Activated naive CD8-positive, alpha-beta T cell (primary cell): Measurements from ENCODE around the gene SUMF1.

Experiments
- H3K27ac Mint-ChIP-seq: one replicate; pipeline ENCODE4 v1.8.0; 2021; ENCODE audit warnings: mixed read lengths
- H3K27me3 Mint-ChIP-seq: one replicate; pipeline ENCODE4 v1.8.0; 2021; ENCODE audit warnings: mixed read lengths
- H3K36me3 Mint-ChIP-seq: one replicate; pipeline ENCODE4 v1.8.0; 2021; ENCODE audit warnings: mixed read lengths
- H3K4me1 Mint-ChIP-seq: one replicate; pipeline ENCODE4 v1.8.0; 2021; ENCODE audit warnings: low read depth, mixed read lengths
- H3K4me3 Mint-ChIP-seq: one replicate; pipeline ENCODE4 v1.8.0; 2021; ENCODE audit warnings: mild to moderate bottlenecking, mixed read lengths
- H3K9me3 Mint-ChIP-seq: one replicate; pipeline ENCODE4 v1.8.0; 2021; ENCODE audit warnings: low read depth, mixed read lengths

Gene SUMF1

DNA sequence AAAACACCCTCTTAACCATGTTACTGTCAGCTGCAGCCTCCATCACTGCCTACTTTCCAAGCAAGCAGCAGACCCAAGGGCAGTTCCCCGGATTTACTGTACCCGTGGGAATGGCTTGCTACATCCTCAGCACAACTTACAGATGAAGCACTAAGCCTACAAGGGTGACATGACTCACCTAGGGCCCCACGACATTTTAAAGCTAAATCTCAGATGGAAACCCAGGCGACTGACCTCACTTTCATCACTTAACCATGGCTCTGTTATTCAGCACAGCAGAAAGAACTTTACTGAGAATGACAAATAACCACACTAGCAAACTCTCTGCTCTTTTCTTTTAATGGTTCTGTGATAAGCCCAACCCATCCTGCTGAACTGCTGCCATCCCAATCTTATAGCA is 65.6 kb downstream of the SUMF1 start:
- H3K36me3 Mint-ChIP-seq, result peaks cover 29% of the 10 kb centered on the region
- H3K4me3 Mint-ChIP-seq, result no peak overlapping the region
- no peaks in the 10 kb centered on the region for H3K9me3 Mint-ChIP-seq
- peaks cover 2% of the 10 kb centered on the region for H3K4me1 Mint-ChIP-seq
- no peak overlapping the region for H3K27ac Mint-ChIP-seq
- no peaks in the 10 kb centered on the region for H3K27me3 Mint-ChIP-seq

DNA sequence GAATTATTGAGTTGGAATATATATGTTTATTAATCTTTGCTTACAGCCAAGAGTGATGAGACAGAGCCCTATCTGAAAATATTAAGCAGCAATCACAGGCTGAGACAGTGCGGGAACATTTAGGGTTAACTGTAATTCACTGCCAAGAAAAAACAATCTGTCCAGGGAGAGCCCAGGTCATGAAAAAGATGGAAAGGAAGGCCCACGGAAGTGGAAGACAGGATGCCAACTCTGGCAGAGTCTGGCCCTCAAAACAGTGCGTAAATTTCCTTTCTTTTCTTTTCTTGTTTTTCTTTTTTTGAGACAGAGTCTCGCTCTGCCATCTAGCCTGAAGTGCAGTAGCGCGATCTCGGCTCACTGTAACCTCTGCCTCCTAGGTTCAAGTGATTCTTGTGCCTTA is 67.6 kb downstream of the SUMF1 start:
- Mint-ChIP-seq H3K27me3 (no peaks in the 10 kb centered on the region), H3K4me3 (no peak overlapping the region), H3K27ac (no peak overlapping the region), H3K36me3 (peaks cover 40% of the 10 kb centered on the region), H3K4me1 (peaks cover 14% of the 10 kb centered on the region), H3K9me3 (no peaks in the 10 kb centered on the region)

DNA sequence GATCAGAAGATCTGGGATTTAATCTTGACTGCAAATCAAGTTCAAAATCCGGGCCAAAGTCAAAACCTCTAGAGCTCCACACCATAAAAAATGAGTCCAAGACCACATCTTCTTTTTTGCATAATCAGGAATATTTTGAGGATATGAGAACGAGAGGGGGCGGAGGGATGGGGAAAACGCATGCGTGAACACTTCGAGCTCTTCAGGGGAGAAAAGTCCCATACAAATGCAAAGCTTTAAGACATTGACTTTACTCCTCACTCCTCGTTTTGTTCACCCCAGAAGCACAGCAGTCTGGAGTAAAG is 68.2 kb downstream of the SUMF1 start:
- Mint-ChIP-seq H3K27ac (no peak overlapping the region), H3K4me1 (peaks cover 19% of the 10 kb centered on the region), H3K36me3 (peaks cover 41% of the 10 kb centered on the region), H3K4me3 (no peak overlapping the region), H3K9me3 (no peaks in the 10 kb centered on the region), H3K27me3 (no peaks in the 10 kb centered on the region)

DNA sequence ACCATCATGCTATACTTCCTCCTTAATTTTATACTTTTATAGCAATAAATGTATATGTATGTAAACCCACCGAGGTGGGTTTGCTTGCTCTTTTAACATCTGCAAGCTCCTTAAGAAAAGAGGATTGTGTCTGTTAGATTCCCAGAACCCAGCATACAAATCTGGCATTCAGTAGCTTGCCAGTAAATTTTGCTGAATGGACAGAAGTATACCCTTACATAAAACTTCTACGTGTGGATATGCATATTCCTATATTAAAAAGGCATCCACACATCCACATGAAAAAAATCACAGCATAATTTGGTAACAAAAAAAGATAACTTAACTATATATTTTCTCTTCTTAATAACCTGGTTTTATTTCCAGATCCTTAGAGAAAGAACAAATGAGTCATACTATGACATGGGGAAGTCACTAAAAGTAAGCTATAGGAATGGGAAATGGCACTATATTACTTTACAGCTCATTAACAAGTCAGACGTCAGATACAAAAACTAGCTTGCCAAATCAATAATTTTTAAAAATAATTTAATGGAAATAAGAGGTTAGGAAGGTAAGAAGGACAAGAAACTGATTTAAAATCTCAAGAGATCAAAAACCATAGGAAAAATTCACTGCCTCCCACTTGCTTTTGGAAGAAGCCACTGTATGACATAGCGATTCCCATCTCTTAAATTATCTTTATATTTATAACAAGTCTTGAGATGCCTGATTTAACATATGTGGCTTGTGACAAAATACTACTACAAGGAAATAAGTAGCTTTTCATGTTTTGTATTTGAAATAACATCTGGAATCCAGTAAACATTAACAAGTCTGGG is 68.7 kb downstream of the SUMF1 start:
- Mint-ChIP-seq H3K27me3 (no peaks in the 10 kb centered on the region), H3K9me3 (no peaks in the 10 kb centered on the region), H3K4me3 (no peak overlapping the region), H3K27ac (no peak overlapping the region), H3K4me1 (peaks cover 21% of the 10 kb centered on the region), H3K36me3 (peaks cover 36% of the 10 kb centered on the region)

DNA sequence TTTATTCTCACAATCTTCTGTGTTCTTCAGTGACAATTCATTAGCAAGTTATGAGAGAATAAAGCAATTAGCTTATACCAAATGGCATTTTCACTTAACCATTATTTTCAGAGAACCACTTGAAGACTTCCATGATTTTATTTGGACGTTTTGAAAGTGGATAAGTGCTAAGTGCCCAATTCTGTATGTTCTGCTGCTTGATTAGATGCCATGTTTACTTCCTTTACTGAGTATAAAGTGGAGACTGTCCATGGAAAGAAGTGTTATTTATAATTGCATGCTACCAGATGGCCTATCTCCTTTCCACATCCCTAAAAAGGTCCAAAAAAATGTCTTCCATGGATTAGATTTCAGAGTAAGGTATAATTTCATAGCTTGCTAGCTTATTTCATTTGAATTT is 69.6 kb downstream of the SUMF1 start:
- no peak overlapping the region for H3K4me3 Mint-ChIP-seq
- no peak overlapping the region for H3K27ac Mint-ChIP-seq
- peaks cover 36% of the 10 kb centered on the region for H3K36me3 Mint-ChIP-seq
- H3K27me3 Mint-ChIP-seq, result no peaks in the 10 kb centered on the region
- H3K4me1 Mint-ChIP-seq, result peaks cover 24% of the 10 kb centered on the region
- H3K9me3 Mint-ChIP-seq, result no peaks in the 10 kb centered on the region

DNA sequence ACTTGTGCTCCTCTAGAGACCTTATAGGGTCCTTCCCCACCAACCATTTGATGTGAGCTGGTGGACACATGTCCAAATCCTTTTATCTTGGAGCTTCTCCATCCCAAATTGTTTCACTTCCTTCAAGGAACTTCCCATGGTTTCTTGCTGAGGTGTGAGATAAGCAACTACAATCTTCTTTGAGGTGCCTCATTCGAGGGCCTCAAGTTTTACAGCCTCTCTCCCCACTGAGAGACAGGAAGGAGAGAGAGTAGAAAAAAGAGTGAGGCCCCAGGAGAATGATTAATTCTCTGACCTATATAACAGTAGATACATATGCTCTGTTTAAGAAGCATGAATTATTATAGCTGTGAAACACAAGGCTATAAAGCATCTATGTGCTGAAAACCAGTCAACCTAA is 70.5 kb downstream of the SUMF1 start:
- Mint-ChIP-seq H3K36me3 (peaks cover 34% of the 10 kb centered on the region), H3K27me3 (no peaks in the 10 kb centered on the region), H3K4me1 (peaks cover 24% of the 10 kb centered on the region), H3K27ac (no peak overlapping the region), H3K4me3 (no peak overlapping the region), H3K9me3 (no peaks in the 10 kb centered on the region)

DNA sequence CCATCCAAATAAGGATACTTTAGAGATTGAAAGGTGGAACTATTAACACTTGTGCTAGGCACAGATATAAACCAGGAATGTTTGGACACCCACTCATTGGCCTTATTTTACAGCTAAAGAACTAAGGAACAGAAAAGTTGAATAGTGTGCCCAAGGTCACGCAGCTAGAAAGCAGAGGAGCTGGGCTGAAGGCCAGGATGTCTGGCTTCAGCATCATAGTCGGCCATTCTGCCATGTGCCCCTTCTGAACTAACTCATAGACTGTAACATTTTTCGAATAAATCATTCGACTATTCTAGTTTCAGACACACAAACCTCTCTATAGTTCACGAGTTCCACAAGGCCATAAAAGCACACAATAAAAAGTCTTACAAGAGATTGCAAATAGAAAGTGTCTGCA is 71.1 kb downstream of the SUMF1 start:
- no peak overlapping the region for H3K4me3 Mint-ChIP-seq
- peaks cover 22% of the 10 kb centered on the region for H3K4me1 Mint-ChIP-seq
- H3K9me3 Mint-ChIP-seq, result no peaks in the 10 kb centered on the region
- H3K27ac Mint-ChIP-seq, result no peak overlapping the region
- no peaks in the 10 kb centered on the region for H3K27me3 Mint-ChIP-seq
- peaks cover 37% of the 10 kb centered on the region for H3K36me3 Mint-ChIP-seq

DNA sequence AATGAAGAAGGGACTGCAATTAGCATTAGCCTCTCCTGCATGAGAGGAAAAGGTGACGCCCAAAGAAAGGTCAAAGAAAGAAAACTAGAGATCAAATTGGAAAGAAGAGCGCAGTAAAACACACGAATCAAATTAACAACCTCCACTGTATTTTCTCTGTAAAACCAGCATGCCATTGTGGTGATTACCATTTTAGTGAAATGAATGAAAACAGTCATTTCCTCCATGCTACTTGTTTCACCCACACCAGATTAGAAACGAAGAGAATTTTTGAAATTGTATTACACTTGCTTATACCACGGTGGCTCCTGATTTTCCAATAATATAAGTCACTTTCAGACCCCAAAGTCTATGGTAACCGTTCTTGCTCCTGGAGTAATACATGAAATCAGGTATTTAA is 71.6 kb downstream of the SUMF1 start:
- Mint-ChIP-seq H3K36me3 (peaks cover 38% of the 10 kb centered on the region), H3K9me3 (no peaks in the 10 kb centered on the region), H3K4me3 (no peak overlapping the region)

DNA sequence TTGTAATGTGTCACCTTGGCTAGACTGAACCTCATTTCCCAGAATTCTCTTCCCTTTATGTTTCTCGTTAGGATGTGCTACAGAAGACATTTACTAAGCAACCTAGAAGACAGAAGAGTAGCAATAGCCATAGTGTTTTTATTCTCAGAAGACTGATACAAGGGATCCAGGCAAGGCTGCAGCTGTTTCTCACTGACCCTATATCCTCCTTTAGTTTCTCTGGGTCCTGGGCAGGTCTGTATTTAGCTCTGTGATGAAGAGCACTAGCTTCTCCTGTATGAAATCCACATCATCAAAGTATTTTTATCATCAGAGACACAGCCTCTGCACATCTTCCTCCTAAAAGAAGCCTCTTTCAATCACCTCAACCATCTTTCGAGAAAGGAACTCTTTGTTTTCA is 72.5 kb downstream of the SUMF1 start:
- Mint-ChIP-seq H3K27ac (peak overlapping the region; percentile 46), H3K27me3 (no peaks in the 10 kb centered on the region), H3K36me3 (peaks cover 39% of the 10 kb centered on the region), H3K4me1 (peaks cover 27% of the 10 kb centered on the region), H3K4me3 (no peak overlapping the region), H3K9me3 (no peaks in the 10 kb centered on the region)

More for the DNA sequence above, 71.6 kb downstream of the SUMF1 start:
- Mint-ChIP-seq H3K27me3 (no peaks in the 10 kb centered on the region), H3K4me1 (peaks cover 22% of the 10 kb centered on the region), H3K27ac (no peak overlapping the region)

DNA sequence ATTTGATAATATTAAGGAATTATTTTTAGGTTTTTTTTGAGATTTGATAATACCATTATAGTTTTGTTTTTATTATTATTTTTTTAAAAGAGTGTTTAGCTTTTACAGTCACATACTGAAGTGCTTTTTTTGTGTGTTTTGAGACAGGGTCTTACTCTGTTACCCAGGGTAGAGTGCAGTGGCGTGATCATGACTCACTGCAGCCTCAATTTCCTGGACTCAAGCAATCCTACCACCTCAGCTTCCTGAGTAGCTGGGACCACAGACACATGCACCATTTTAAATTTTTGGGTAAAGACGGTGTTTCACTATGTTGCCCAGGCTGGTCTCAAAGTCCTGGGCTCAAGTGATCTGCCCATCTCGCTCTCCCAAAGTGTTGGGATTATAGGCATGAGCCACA is 73.0 kb downstream of the SUMF1 start:
- H3K36me3 Mint-ChIP-seq, result peaks cover 42% of the 10 kb centered on the region
- no peaks in the 10 kb centered on the region for H3K27me3 Mint-ChIP-seq
- H3K27ac Mint-ChIP-seq, result peak overlapping the region; percentile 46
- no peak overlapping the region for H3K4me3 Mint-ChIP-seq
- H3K4me1 Mint-ChIP-seq, result peaks cover 32% of the 10 kb centered on the region
- H3K9me3 Mint-ChIP-seq, result no peaks in the 10 kb centered on the region

DNA sequence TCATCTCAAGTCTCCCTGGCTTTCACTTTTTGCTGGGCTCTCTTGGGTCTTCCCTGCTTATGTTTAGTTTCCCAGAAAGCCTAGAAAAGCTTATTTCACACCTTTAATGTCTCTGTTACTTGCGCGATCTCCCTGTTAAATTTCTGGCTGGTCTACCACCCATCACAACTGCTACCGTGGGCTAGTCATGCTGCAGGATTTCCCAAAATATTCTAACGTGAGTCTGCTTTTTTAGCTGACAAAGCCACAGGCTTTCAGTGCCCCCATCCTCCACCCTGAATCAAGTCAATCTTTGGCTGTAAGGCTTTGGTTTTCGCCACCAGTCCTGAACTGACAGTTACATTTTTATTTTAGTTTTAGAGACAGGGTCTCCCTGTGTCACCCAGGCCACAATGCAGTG is 74.1 kb downstream of the SUMF1 start:
- H3K4me3 Mint-ChIP-seq, result no peak overlapping the region
- H3K9me3 Mint-ChIP-seq, result no peaks in the 10 kb centered on the region
- no peaks in the 10 kb centered on the region for H3K27me3 Mint-ChIP-seq
- H3K4me1 Mint-ChIP-seq, result peaks cover 39% of the 10 kb centered on the region
- no peak overlapping the region for H3K27ac Mint-ChIP-seq
- H3K36me3 Mint-ChIP-seq, result peaks cover 42% of the 10 kb centered on the region

DNA sequence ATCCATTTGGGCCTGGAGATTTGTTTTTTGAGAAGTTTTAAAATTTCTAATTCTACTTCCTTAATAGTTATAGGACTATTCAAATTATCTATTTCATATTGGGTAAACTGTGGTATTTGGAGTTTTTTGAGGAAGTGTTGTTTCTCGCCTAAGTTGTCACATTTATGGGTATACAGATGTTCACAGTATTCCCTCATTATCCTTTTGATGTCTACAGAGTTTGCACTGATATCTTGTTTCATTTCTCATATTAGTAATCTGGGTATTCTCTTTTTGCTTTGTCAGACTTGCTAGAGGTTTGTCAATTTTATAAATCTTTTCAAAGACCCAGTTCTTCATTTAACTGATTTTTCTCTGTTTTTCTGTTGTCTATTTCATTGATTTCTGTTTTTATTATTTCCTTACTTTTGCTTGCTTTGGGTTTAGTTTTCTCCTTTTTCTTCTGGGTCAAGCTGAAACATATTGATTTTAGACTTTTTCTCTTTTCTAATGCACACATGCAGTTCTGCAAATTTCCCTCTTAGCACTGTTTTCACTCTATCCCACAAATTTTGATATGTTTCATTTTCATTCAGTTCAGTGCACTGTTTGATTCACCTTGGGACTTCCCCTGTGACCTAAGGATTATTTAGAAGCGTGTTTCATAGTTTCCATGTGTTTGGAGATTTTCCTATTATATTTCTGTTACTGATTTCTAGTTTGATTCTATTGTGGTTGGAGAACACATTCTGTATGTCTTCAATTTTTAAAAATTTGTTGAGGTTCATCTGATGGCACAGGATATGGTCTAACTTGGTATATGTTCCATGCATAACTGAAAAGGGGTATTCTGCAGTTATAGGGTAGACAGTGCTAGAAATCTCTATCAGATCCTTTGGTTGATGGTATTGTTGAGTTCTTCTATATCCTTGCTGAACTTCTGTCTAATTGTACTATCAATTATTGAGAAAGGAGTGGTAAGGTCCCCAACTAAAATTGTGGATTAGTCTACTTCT is 79.6 kb downstream of the SUMF1 start:
- Mint-ChIP-seq H3K4me3 (peak overlapping the region; percentile 6), H3K27me3 (no peaks in the 10 kb centered on the region), H3K4me1 (peaks cover 36% of the 10 kb centered on the region), H3K9me3 (no peaks in the 10 kb centered on the region), H3K27ac (peak overlapping the region; percentile 96), H3K36me3 (peaks cover 26% of the 10 kb centered on the region)

DNA sequence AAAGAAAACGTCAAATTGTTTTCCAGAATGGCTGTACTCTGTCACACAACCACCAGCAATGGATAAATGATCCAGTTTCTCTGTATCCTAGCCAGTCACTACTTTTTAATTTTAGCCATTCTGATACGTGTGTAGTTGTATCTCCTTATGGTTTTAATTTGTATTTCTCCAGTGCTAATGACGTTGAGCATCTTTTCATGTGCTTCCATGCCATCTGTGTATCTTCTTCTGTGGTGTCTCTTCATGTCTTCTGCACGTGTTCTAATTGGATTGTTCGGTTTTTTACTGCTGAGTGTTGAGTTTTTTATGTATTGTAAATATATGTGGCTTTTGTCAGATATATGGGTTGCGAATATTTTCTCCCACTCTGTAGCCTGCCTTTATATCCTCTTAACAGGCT is 81.9 kb downstream of the SUMF1 start:
- no peak overlapping the region for H3K27ac Mint-ChIP-seq
- peaks cover 25% of the 10 kb centered on the region for H3K36me3 Mint-ChIP-seq
- peaks cover 36% of the 10 kb centered on the region for H3K4me1 Mint-ChIP-seq
- H3K27me3 Mint-ChIP-seq, result no peaks in the 10 kb centered on the region
- H3K9me3 Mint-ChIP-seq, result no peaks in the 10 kb centered on the region
- H3K4me3 Mint-ChIP-seq, result no peak overlapping the region

DNA sequence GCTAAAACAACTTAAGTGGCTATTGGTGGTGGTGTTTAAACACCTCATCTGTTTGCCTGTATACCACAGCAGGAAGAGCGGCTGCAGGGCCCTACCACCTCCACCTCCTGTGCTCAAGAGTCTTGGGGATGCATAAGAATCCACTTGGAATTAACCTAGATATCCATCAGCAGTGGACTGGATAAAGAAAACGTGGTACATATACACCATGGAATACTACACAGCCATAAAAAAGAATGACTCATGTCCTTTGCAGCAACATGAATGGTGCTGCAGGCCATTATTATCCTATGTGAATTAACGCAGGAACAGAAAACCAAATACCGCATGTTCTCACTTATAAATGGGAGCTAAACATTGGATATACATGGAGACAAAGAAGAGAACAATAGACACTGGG is 87.1 kb downstream of the SUMF1 start:
- Mint-ChIP-seq H3K36me3 (peaks cover 43% of the 10 kb centered on the region), H3K4me1 (no peaks in the 10 kb centered on the region), H3K27ac (no peak overlapping the region), H3K27me3 (no peaks in the 10 kb centered on the region), H3K4me3 (no peak overlapping the region), H3K9me3 (peaks cover 10% of the 10 kb centered on the region)

DNA sequence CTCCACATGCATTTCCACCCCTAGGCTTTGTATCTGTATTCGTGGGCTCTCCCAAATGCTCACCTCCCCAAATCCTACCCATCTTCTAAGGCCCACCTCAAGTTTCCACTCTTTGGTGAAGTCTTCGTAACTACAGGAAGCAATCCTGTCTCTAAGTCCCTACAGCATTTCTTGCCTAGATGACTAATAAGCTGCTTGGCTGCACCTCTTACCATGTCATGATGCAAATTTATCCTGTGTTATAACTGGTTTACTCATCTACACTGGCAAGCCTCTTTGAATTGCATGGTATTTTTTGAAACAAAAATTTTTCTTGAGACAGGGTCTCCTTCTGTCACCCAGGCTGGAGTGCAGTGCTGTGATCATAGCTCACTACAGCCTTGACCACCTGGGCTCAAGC is 90.6 kb downstream of the SUMF1 start:
- Mint-ChIP-seq H3K27ac (no peak overlapping the region), H3K4me1 (no peaks in the 10 kb centered on the region), H3K9me3 (peaks cover 25% of the 10 kb centered on the region), H3K4me3 (no peak overlapping the region), H3K36me3 (peaks cover 56% of the 10 kb centered on the region), H3K27me3 (no peaks in the 10 kb centered on the region)
